Measurements from ENCODE around the gene KLHL26.

KLHL26 gene

GRCh38 chr19:18719541-18719940 lies 82.7 kb downstream of the KLHL26 start:
- no peak for DNase-seq (ENCODE audit: low spot score)

Measured in hematopoietic multipotent progenitor cell treated with erythropoietin and hydrocortisone succinate and interleukin-3 and kit ligand, for 15 days (in vitro differentiated cells).